ENCODE data around the gene PDE4B. TPM values are rescaled to one million over a fixed set of nuclear protein-coding genes. Genes with fewer than 3 reads are reported as not detected.
A peak's percentile ranks its signal among the peaks of the same experiment; 100 is the strongest.

The PDE4B gene
- total RNA-seq, 1 donor from 2014 or later, result 37.5 TPM

- H3K27me3 Mint-ChIP-seq (ENCODE audit: low read depth), result no peaks in the 10 kb centered on the region
- no peak for TF ChIP-seq CTCF (conservative IDR thresholded peaks at IDR 0.05)
- H3K36me3 Mint-ChIP-seq (ENCODE audit: low read depth), result no peaks in the 10 kb centered on the region
- no peak for DNase-seq (ENCODE audit: low read depth, low spot score)
- H3K4me1 Mint-ChIP-seq, result peaks cover 29% of the 10 kb centered on the region
- no peaks in the 10 kb centered on the region for H3K9me3 Mint-ChIP-seq
- H3K27ac Mint-ChIP-seq (ENCODE audit: unreplicated experiment), result no peak overlapping the region
- no peak overlapping the region for H3K4me3 Mint-ChIP-seq
Measured at GRCh38 chr1:66288048-66288447, 495.4 kb downstream of the PDE4B start.

- Mint-ChIP-seq H3K36me3 (ENCODE audit: low read depth) (no peaks in the 10 kb centered on the region), H3K9me3 (no peaks in the 10 kb centered on the region), H3K27ac (ENCODE audit: unreplicated experiment) (no peak overlapping the region), H3K4me1 (peaks cover 42% of the 10 kb centered on the region), H3K4me3 (no peak overlapping the region), H3K27me3 (ENCODE audit: low read depth) (no peaks in the 10 kb centered on the region)
- no peak for DNase-seq (ENCODE audit: low read depth, low spot score)
- TF ChIP-seq CTCF (conservative IDR thresholded peaks at IDR 0.05), result no peak
Measured at GRCh38 chr1:66290761-66291530, 498.3 kb downstream of the PDE4B start.

GRCh38 chr1:66291531-66291864 is 498.8 kb downstream of the PDE4B start:
- TF ChIP-seq CTCF (conservative IDR thresholded peaks at IDR 0.05), result no peak
- Mint-ChIP-seq H3K36me3 (ENCODE audit: low read depth) (no peaks in the 10 kb centered on the region), H3K9me3 (no peaks in the 10 kb centered on the region), H3K27me3 (ENCODE audit: low read depth) (no peaks in the 10 kb centered on the region), H3K27ac (ENCODE audit: unreplicated experiment) (no peak overlapping the region), H3K4me1 (peaks cover 46% of the 10 kb centered on the region), H3K4me3 (no peak overlapping the region)
- no peak for DNase-seq (ENCODE audit: low read depth, low spot score)

- Mint-ChIP-seq H3K27ac (ENCODE audit: unreplicated experiment) (no peak overlapping the region), H3K36me3 (ENCODE audit: low read depth) (no peaks in the 10 kb centered on the region), H3K27me3 (ENCODE audit: low read depth) (no peaks in the 10 kb centered on the region), H3K4me3 (no peak overlapping the region), H3K4me1 (peaks cover 51% of the 10 kb centered on the region), H3K9me3 (no peaks in the 10 kb centered on the region)
- no peak for TF ChIP-seq CTCF (conservative IDR thresholded peaks at IDR 0.05)
- no peak for DNase-seq (ENCODE audit: low read depth, low spot score)
Measured at GRCh38 chr1:66292305-66292704, 499.6 kb downstream of the PDE4B start.

GRCh38 chr1:66292944-66293343 is 500.2 kb downstream of the PDE4B start:
- peak overlapping the region; percentile 59 for H3K4me3 Mint-ChIP-seq
- no peaks in the 10 kb centered on the region for H3K36me3 Mint-ChIP-seq (ENCODE audit: low read depth)
- no peak for TF ChIP-seq CTCF (conservative IDR thresholded peaks at IDR 0.05)
- no peaks in the 10 kb centered on the region for H3K27me3 Mint-ChIP-seq (ENCODE audit: low read depth)
- H3K27ac Mint-ChIP-seq (ENCODE audit: unreplicated experiment), result peak overlapping the region; percentile 76
- H3K9me3 Mint-ChIP-seq, result no peaks in the 10 kb centered on the region
- H3K4me1 Mint-ChIP-seq, result peaks cover 51% of the 10 kb centered on the region
- peak; percentile 21 for DNase-seq (ENCODE audit: low read depth, low spot score)
